Neural crest cell (in vitro differentiated cells): ENCODE data around the gene NSUN5. TPM values are rescaled to one million over a fixed set of nuclear protein-coding genes. Genes with fewer than 3 reads are reported as not detected.

Source experiments
- DNase-seq: peaks from one replicate; pipeline ENCODE4 v3.0.0; 2021; ENCODE audit warnings: low read depth, mixed read lengths, low spot score
- H3K27ac Mint-ChIP-seq: one replicate; pipeline ENCODE4 v1.8.0; 2021; ENCODE audit warnings: mild to moderate bottlenecking, mixed read lengths; ENCODE audit not compliant: unreplicated experiment
- H3K27me3 Mint-ChIP-seq: 2 replicates; pipeline ENCODE4 v1.8.0; 2021; ENCODE audit warnings: low read depth, mild to moderate bottlenecking, mixed read lengths
- H3K36me3 Mint-ChIP-seq: 2 replicates; pipeline ENCODE4 v1.8.0; 2021; ENCODE audit warnings: low read depth, mild to moderate bottlenecking, mixed read lengths
- H3K4me1 Mint-ChIP-seq: 2 replicates; pipeline ENCODE4 v1.8.0; 2021; ENCODE audit warnings: mixed read lengths
- H3K4me3 Mint-ChIP-seq: one replicate; pipeline ENCODE4 v1.8.0; 2021; ENCODE audit warnings: mild to moderate bottlenecking, mixed read lengths
- H3K9me3 Mint-ChIP-seq: 2 replicates; pipeline ENCODE4 v1.8.0; 2021; ENCODE audit warnings: mixed read lengths
- CTCF ChIP-seq: fragments of 200-600 bp; sonication (generic); conservative IDR thresholded peaks from 2 replicates; pipeline ENCODE4 v1.5.0; 2021; ENCODE audit warnings: antibody characterized with exemption, mild to moderate bottlenecking
- total RNA-seq: library from RNA; stranded (reverse); gene quantifications from 2 replicates; pipeline ENCODE4 v1.2.1, GENCODE V29; 2021

The NSUN5 gene
- total RNA-seq, 1 donor from 2014 or later = 40.2 TPM

GRCh38 chr7:73352784-73353183, 44.2 kb upstream of the NSUN5 start:
- H3K4me1 Mint-ChIP-seq = peaks cover 28% of the 10 kb centered on the region
- H3K36me3 Mint-ChIP-seq = no peaks in the 10 kb centered on the region
- TF ChIP-seq CTCF = no peak
- DNase-seq = no peak
- H3K27me3 Mint-ChIP-seq = no peaks in the 10 kb centered on the region
- H3K27ac Mint-ChIP-seq = no peak overlapping the region
- H3K4me3 Mint-ChIP-seq = no peak overlapping the region
- H3K9me3 Mint-ChIP-seq = no peaks in the 10 kb centered on the region

- peaks cover 27% of the 10 kb centered on the region for H3K4me1 Mint-ChIP-seq
- no peak for DNase-seq
- no peaks in the 10 kb centered on the region for H3K36me3 Mint-ChIP-seq
- TF ChIP-seq CTCF = no peak
- no peaks in the 10 kb centered on the region for H3K9me3 Mint-ChIP-seq
- no peaks in the 10 kb centered on the region for H3K27me3 Mint-ChIP-seq
- no peak overlapping the region for H3K27ac Mint-ChIP-seq
- no peak overlapping the region for H3K4me3 Mint-ChIP-seq
These were observed 43.0 kb upstream of the NSUN5 start for GRCh38 chr7:73351447-73352167.

DNA sequence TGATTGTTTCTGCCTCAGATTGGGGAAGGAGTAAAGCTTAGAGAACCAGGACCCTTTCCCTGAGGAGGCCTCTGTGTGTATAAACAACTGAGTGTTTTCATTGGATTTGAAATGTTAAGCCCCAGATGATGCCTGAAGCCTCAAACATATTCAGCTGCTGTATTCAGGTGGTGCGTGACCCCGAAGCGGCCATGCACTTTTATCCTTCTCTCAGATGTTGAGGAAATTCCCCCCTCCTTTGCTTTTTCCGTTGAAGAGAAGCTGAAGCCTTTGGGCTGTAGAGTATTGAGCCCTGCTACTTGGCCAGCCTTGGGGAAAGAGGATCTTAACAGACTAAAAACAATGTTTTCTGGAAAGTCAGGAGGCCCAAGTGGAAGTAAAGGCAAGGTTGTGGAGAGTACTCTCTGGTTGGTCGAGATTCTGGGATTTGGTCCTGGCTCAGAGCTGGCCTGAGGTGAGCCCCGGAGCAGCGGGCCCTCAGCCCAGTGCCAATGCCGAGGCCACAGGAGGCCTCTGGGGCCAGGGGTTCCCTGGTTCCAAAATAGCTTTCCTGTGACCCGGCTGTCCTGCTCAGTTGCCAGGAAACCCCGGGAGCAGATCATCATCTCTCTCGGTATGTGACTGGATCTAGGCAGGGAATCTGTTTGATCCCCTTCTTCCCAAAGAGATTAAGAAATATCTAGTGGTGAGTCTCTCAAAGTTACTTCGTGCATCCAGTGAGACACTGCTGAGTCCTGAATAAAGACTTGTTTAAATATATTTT, 41.9 kb upstream of the NSUN5 start:
- no peaks in the 10 kb centered on the region for H3K36me3 Mint-ChIP-seq
- H3K4me1 Mint-ChIP-seq = peaks cover 27% of the 10 kb centered on the region
- H3K9me3 Mint-ChIP-seq = no peaks in the 10 kb centered on the region
- H3K27me3 Mint-ChIP-seq = no peaks in the 10 kb centered on the region
- H3K27ac Mint-ChIP-seq = peak overlapping the region; percentile 83
- DNase-seq = no peak
- TF ChIP-seq CTCF = no peak
- no peak overlapping the region for H3K4me3 Mint-ChIP-seq

DNA sequence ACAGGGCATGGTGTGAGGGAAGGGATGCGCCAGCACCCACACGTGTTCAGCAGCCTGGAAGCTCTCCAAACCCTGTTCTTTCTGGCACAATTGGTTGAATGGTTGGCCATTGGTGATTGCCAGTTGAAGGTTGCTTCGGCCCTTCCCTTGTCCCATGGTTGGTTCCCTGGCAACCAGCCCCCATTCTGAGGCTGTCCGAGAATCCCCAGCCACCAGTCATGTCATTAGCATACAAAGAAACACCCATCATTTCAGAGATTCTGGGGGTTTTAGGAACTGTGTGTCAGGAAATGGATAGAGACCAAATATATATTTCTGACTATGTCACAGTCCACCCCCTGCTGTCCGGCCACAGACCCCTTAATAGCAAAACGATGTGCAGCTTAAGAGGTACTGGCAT, 41.1 kb upstream of the NSUN5 start:
- Mint-ChIP-seq H3K36me3 (no peaks in the 10 kb centered on the region), H3K27ac (no peak overlapping the region), H3K4me3 (no peak overlapping the region), H3K27me3 (no peaks in the 10 kb centered on the region), H3K4me1 (peaks cover 20% of the 10 kb centered on the region), H3K9me3 (no peaks in the 10 kb centered on the region)
- TF ChIP-seq CTCF = no peak
- no peak for DNase-seq

DNA sequence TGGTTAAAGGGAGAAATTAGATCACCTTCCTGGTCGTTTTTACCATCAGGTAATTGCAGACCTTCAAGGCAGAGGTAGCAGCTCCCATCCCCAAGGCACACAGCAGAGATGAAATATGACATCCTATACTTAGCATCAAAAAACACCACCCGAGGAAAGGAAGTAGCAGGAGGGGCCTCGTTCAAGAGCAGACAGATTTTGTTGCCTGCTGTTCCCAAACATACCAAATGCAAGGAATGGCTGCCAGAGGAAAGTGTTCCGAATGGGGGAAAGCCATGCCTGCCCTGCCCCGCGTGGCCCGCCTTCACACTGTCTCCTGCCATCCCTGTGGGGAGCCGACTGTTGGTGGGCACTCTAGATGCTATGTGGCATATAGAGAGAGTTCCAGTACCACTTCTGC, 37.3 kb upstream of the NSUN5 start:
- Mint-ChIP-seq H3K4me1 (peaks cover 36% of the 10 kb centered on the region), H3K27ac (no peak overlapping the region), H3K4me3 (no peak overlapping the region), H3K27me3 (no peaks in the 10 kb centered on the region), H3K36me3 (no peaks in the 10 kb centered on the region), H3K9me3 (no peaks in the 10 kb centered on the region)
- no peak for TF ChIP-seq CTCF
- no peak for DNase-seq
